WTC11 (cell line): ENCODE data around the gene THSD4. TPM values are rescaled to one million over a fixed set of nuclear protein-coding genes. Genes with fewer than 3 reads are reported as not detected.

Experiments used
- ATAC-seq: fragments of 200-7000 bp; cut with Tn5 transposase; 2 replicates; pipeline ENCODE4 v1.10.0; 2021; ENCODE audit warnings: mild to moderate bottlenecking, moderate library complexity
- CTCF ChIA-PET: fragments of 300-600 bp; sonication (Branson Sonifier 250); formaldehyde crosslinking; loops from one replicate; lab custom pipeline; 2021; ENCODE audit warnings: antibody characterized with exemption; lab: Charles Lee
- POLR2A ChIA-PET: fragments of 350-600 bp; sonication (Branson Sonifier 250); formaldehyde crosslinking; loops from one replicate; lab custom pipeline; 2021; ENCODE audit warnings: antibody characterized with exemption; lab: Charles Lee
- DNase-seq: peaks from one replicate; pipeline ENCODE4 v3.0.0; 2021; ENCODE audit warnings: low spot score
- H3K27ac Mint-ChIP-seq: 2 replicates; pipeline ENCODE4 v1.8.0; 2021; ENCODE audit warnings: mixed read lengths
- H3K27me3 Mint-ChIP-seq: 2 replicates; pipeline ENCODE4 v1.8.0; 2021; ENCODE audit warnings: low read depth, mild to moderate bottlenecking, moderate library complexity, mixed read lengths
- H3K36me3 Mint-ChIP-seq: 2 replicates; pipeline ENCODE4 v1.8.0; 2021; ENCODE audit warnings: mixed read lengths
- H3K4me1 Mint-ChIP-seq: 2 replicates; pipeline ENCODE4 v1.8.0; 2022; ENCODE audit warnings: mixed read lengths
- H3K4me3 Mint-ChIP-seq: 2 replicates; pipeline ENCODE4 v1.8.0; 2021; ENCODE audit warnings: mild to moderate bottlenecking, moderate library complexity, mixed read lengths
- H3K9me3 Mint-ChIP-seq: 2 replicates; pipeline ENCODE4 v1.8.0; 2021; ENCODE audit warnings: mixed read lengths
- AFF4 ChIP-seq: sonication (generic); formaldehyde crosslinking; IDR thresholded peaks from 2 replicates; pipeline ENCODE4 v1.8.1; 2023; ENCODE audit warnings: mild to moderate bottlenecking, missing genetic modification reagents, borderline replicate concordance
- CBFB ChIP-seq: sonication (generic); formaldehyde crosslinking; IDR thresholded peaks from 2 replicates; pipeline ENCODE4 v1.8.1; 2022; ENCODE audit warnings: mild to moderate bottlenecking, low read depth, missing genetic modification reagents
- ELF4 ChIP-seq: sonication (generic); formaldehyde crosslinking; IDR thresholded peaks from 2 replicates; pipeline ENCODE4 v1.8.1; 2022; ENCODE audit warnings: low read depth, mild to moderate bottlenecking, moderate library complexity, missing genetic modification reagents
- GABPB1 ChIP-seq: sonication (generic); formaldehyde crosslinking; IDR thresholded peaks from 2 replicates; pipeline ENCODE4 v1.8.1; 2023; ENCODE audit warnings: mild to moderate bottlenecking, missing genetic modification reagents
- GTF2I ChIP-seq: fragments of 250-450 bp; sonication (Bioruptor Pico); conservative IDR thresholded peaks from 2 replicates; pipeline ENCODE4 v1.4.0; 2021; ENCODE audit warnings: mild to moderate bottlenecking
- MYBL2 ChIP-seq: sonication (generic); formaldehyde crosslinking; IDR thresholded peaks from 2 replicates; pipeline ENCODE4 v1.8.1; 2023; ENCODE audit warnings: mild to moderate bottlenecking, moderate library complexity, missing genetic modification reagents
- RELA ChIP-seq: sonication (generic); formaldehyde crosslinking; IDR thresholded peaks from 2 replicates; pipeline ENCODE4 v1.8.1; 2022; ENCODE audit warnings: missing genetic modification reagents, mild to moderate bottlenecking, borderline replicate concordance
- TEAD1 ChIP-seq: sonication (generic); formaldehyde crosslinking; IDR thresholded peaks from 2 replicates; pipeline ENCODE4 v1.8.0; 2022; ENCODE audit warnings: mild to moderate bottlenecking, missing genetic modification reagents
- TEAD4 ChIP-seq: sonication (generic); formaldehyde crosslinking; IDR thresholded peaks from 2 replicates; pipeline ENCODE4 v1.8.0; 2022; ENCODE audit warnings: mild to moderate bottlenecking, missing genetic modification reagents
- TP53 ChIP-seq: sonication (generic); formaldehyde crosslinking; IDR thresholded peaks from 2 replicates; pipeline ENCODE4 v1.8.1; 2023; ENCODE audit warnings: mild to moderate bottlenecking, missing genetic modification reagents
- USF1 ChIP-seq: sonication (generic); formaldehyde crosslinking; IDR thresholded peaks from 2 replicates; pipeline ENCODE4 v1.8.0; 2022; ENCODE audit warnings: mild to moderate bottlenecking, missing genetic modification reagents
- ZNF232 ChIP-seq: sonication (generic); formaldehyde crosslinking; IDR thresholded peaks from 2 replicates; pipeline ENCODE4 v1.8.0; 2022; ENCODE audit warnings: mild to moderate bottlenecking, missing genetic modification reagents
- ZNF263 ChIP-seq: sonication (generic); formaldehyde crosslinking; IDR thresholded peaks from 2 replicates; pipeline ENCODE4 v1.8.1; 2022; ENCODE audit warnings: low read depth, mild to moderate bottlenecking, moderate library complexity, missing genetic modification reagents
- ZNF317 ChIP-seq: sonication (generic); formaldehyde crosslinking; IDR thresholded peaks from 2 replicates; pipeline ENCODE4 v1.8.1; 2023; ENCODE audit warnings: low read depth, mild to moderate bottlenecking, moderate library complexity, missing genetic modification reagents, borderline replicate concordance
- ZNF396 ChIP-seq: fragments of 250-450 bp; sonication (Bioruptor Pico); IDR thresholded peaks from 2 replicates; pipeline ENCODE4 v1.8.0; 2021; ENCODE audit warnings: mild to moderate bottlenecking, moderate library complexity, borderline replicate concordance
- total RNA-seq: library from RNA; stranded (reverse); gene quantifications from 3 replicates; pipeline ENCODE4 v1.2.3, GENCODE V29; 2021
- TF ChIP-seq, protein P1 (sequence below): sonication (generic); formaldehyde crosslinking; IDR thresholded peaks from 2 replicates; pipeline ENCODE4 v1.8.1; 2023; ENCODE audit warnings: mild to moderate bottlenecking, missing genetic modification reagents
- TF ChIP-seq, protein P2 (sequence below): sonication (generic); formaldehyde crosslinking; IDR thresholded peaks from 2 replicates; pipeline ENCODE4 v1.8.0; 2023; ENCODE audit warnings: mild to moderate bottlenecking, missing genetic modification reagents
- TF ChIP-seq, protein P3 (sequence below): fragments of 200-600 bp; IDR thresholded peaks from 2 replicates; pipeline ENCODE4 v1.8.0; 2022; ENCODE audit warnings: antibody characterized with exemption
- TF ChIP-seq, protein P4 (sequence below): sonication (generic); formaldehyde crosslinking; IDR thresholded peaks from 2 replicates; pipeline ENCODE4 v1.8.1; 2022; ENCODE audit warnings: missing genetic modification reagents, borderline replicate concordance

Gene THSD4
- total RNA-seq, 1 experiment from 2014 or later = 7.8 TPM

GRCh38 chr15:71707230-71708050 lies 592.2 kb downstream of the THSD4 start (continued):
- TF ChIP-seq ZNF232 (CRISPR knock-in tag) (no peak), ZNF317 (CRISPR knock-in tag) (no peak), CBFB (CRISPR knock-in tag) (no peak)
- TF ChIP-seq, all 79 proteins: peak for 0

DNA sequence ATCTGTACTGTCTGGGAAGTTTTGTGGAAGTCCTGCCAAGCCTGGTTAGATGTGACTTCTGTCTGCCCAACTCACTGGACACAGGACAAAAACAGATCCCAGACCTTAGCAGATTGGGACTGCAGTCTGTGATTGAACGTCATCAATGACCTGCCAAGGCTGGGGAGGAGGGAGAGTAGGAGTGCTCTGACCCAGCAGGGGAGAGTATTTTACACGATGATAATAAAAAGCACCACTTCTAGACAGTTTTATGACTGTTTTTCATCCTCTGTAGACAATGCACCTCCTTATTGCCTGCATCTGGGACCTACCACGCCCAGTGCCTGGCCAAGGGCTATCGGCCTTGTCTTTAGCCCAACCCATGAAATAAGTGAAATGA lies 592.8 kb downstream of the THSD4 start:
- TF ChIP-seq USF1 (CRISPR knock-in tag) (no peak), ELF4 (CRISPR knock-in tag) (no peak), TEAD4 (CRISPR knock-in tag) (no peak), ZNF396 (CRISPR knock-in tag) (no peak)
- H3K4me3 Mint-ChIP-seq = no peak overlapping the region
- H3K27me3 Mint-ChIP-seq = no peaks in the 10 kb centered on the region; the same call in 1 of the 2 replicates
- H3K27ac Mint-ChIP-seq = no peak overlapping the region
- ATAC-seq = no peak
- DNase-seq = no peak
- H3K36me3 Mint-ChIP-seq = no peaks in the 10 kb centered on the region
- peaks cover 5% of the 10 kb centered on the region for H3K9me3 Mint-ChIP-seq
- ChIA-PET POLR2A (no interaction called here), CTCF (no interaction called here)
- H3K4me1 Mint-ChIP-seq = peaks cover 6% of the 10 kb centered on the region

GRCh38 chr15:71708741-71709140 lies 593.5 kb downstream of the THSD4 start:
- Mint-ChIP-seq H3K4me1 (peaks cover 6% of the 10 kb centered on the region), H3K9me3 (peaks cover 5% of the 10 kb centered on the region), H3K27me3 (no peaks in the 10 kb centered on the region; the same call in 1 of the 2 replicates), H3K4me3 (no peak overlapping the region), H3K36me3 (no peaks in the 10 kb centered on the region), H3K27ac (no peak overlapping the region)
- ChIA-PET POLR2A (no interaction called here), CTCF (no interaction called here)
- no peak for DNase-seq
- ATAC-seq = no peak
- TF ChIP-seq RELA (CRISPR knock-in tag) (no peak), AFF4 (CRISPR knock-in tag) (no peak), ZNF263 (no peak), GTF2I (CRISPR knock-in tag) (no peak), TP53 (CRISPR knock-in tag) (no peak), GABPB1 (CRISPR knock-in tag) (no peak), TEAD1 (no peak), MYBL2 (no peak)
- TF ChIP-seq, protein P1, sequence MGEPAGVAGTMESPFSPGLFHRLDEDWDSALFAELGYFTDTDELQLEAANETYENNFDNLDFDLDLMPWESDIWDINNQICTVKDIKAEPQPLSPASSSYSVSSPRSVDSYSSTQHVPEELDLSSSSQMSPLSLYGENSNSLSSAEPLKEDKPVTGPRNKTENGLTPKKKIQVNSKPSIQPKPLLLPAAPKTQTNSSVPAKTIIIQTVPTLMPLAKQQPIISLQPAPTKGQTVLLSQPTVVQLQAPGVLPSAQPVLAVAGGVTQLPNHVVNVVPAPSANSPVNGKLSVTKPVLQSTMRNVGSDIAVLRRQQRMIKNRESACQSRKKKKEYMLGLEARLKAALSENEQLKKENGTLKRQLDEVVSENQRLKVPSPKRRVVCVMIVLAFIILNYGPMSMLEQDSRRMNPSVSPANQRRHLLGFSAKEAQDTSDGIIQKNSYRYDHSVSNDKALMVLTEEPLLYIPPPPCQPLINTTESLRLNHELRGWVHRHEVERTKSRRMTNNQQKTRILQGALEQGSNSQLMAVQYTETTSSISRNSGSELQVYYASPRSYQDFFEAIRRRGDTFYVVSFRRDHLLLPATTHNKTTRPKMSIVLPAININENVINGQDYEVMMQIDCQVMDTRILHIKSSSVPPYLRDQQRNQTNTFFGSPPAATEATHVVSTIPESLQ (CRISPR knock-in tag) = no peak
- TF ChIP-seq, protein P2, sequence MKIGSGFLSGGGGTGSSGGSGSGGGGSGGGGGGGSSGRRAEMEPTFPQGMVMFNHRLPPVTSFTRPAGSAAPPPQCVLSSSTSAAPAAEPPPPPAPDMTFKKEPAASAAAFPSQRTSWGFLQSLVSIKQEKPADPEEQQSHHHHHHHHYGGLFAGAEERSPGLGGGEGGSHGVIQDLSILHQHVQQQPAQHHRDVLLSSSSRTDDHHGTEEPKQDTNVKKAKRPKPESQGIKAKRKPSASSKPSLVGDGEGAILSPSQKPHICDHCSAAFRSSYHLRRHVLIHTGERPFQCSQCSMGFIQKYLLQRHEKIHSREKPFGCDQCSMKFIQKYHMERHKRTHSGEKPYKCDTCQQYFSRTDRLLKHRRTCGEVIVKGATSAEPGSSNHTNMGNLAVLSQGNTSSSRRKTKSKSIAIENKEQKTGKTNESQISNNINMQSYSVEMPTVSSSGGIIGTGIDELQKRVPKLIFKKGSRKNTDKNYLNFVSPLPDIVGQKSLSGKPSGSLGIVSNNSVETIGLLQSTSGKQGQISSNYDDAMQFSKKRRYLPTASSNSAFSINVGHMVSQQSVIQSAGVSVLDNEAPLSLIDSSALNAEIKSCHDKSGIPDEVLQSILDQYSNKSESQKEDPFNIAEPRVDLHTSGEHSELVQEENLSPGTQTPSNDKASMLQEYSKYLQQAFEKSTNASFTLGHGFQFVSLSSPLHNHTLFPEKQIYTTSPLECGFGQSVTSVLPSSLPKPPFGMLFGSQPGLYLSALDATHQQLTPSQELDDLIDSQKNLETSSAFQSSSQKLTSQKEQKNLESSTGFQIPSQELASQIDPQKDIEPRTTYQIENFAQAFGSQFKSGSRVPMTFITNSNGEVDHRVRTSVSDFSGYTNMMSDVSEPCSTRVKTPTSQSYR (CRISPR knock-in tag) = no peak
- TF ChIP-seq, protein P3, sequence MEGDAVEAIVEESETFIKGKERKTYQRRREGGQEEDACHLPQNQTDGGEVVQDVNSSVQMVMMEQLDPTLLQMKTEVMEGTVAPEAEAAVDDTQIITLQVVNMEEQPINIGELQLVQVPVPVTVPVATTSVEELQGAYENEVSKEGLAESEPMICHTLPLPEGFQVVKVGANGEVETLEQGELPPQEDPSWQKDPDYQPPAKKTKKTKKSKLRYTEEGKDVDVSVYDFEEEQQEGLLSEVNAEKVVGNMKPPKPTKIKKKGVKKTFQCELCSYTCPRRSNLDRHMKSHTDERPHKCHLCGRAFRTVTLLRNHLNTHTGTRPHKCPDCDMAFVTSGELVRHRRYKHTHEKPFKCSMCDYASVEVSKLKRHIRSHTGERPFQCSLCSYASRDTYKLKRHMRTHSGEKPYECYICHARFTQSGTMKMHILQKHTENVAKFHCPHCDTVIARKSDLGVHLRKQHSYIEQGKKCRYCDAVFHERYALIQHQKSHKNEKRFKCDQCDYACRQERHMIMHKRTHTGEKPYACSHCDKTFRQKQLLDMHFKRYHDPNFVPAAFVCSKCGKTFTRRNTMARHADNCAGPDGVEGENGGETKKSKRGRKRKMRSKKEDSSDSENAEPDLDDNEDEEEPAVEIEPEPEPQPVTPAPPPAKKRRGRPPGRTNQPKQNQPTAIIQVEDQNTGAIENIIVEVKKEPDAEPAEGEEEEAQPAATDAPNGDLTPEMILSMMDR = no peak
- TF ChIP-seq, protein P4, sequence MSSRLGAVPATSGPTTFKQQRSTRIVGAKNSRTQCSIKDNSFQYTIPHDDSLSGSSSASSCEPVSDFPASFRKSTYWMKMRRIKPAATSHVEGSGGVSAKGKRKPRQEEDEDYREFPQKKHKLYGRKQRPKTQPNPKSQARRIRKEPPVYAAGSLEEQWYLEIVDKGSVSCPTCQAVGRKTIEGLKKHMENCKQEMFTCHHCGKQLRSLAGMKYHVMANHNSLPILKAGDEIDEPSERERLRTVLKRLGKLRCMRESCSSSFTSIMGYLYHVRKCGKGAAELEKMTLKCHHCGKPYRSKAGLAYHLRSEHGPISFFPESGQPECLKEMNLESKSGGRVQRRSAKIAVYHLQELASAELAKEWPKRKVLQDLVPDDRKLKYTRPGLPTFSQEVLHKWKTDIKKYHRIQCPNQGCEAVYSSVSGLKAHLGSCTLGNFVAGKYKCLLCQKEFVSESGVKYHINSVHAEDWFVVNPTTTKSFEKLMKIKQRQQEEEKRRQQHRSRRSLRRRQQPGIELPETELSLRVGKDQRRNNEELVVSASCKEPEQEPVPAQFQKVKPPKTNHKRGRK (CRISPR knock-in tag) = no peak
